IgD-negative memory B cell (primary cell): ENCODE results near the gene ZBED6. TPM values are rescaled to one million over a fixed set of nuclear protein-coding genes. Genes with fewer than 3 reads are reported as not detected.
"Not testable (repeated sequence)": the region's sequence is repeated elsewhere in the genome, so short reads cannot be mapped to it uniquely, and the experiment has no call there.

Source experiments
- H3K27ac Mint-ChIP-seq, 3 donors: one replicate each; pipeline ENCODE4 v1.8.0; 2020 to 2022; ENCODE audit warnings: mild to moderate bottlenecking in 3 of 3, mixed read lengths in 3 of 3, moderate library complexity in 1 of 3
- H3K27me3 Mint-ChIP-seq: one replicate; pipeline ENCODE4 v1.8.0; 2021; ENCODE audit warnings: mixed read lengths
- H3K36me3 Mint-ChIP-seq: one replicate; pipeline ENCODE4 v1.8.0; 2020; ENCODE audit warnings: mild to moderate bottlenecking, mixed read lengths
- H3K4me1 Mint-ChIP-seq, 3 donors: one replicate each; pipeline ENCODE4 v1.8.0; 2020 to 2022; ENCODE audit warnings: mixed read lengths in 3 of 3, mild to moderate bottlenecking in 1 of 3
- H3K4me3 Mint-ChIP-seq, 4 donors: one replicate each; pipeline ENCODE4 v1.8.0; 2020 to 2022; ENCODE audit warnings: mild to moderate bottlenecking in 4 of 4, mixed read lengths in 4 of 4, moderate library complexity in 3 of 4
- H3K9me3 Mint-ChIP-seq, 3 donors: one replicate each; pipeline ENCODE4 v1.8.0; 2020 to 2021; ENCODE audit warnings: mixed read lengths in 3 of 3, mild to moderate bottlenecking in 1 of 3
- polyA plus RNA-seq: library from polyadenylated mRNA; unstranded; fragments of 300-500 nt; fragmentation: Illumina TruSeq; gene quantifications from one replicate; pipeline ENCODE4 v1.2.3, GENCODE V29; 2021

Gene ZBED6, protein sequence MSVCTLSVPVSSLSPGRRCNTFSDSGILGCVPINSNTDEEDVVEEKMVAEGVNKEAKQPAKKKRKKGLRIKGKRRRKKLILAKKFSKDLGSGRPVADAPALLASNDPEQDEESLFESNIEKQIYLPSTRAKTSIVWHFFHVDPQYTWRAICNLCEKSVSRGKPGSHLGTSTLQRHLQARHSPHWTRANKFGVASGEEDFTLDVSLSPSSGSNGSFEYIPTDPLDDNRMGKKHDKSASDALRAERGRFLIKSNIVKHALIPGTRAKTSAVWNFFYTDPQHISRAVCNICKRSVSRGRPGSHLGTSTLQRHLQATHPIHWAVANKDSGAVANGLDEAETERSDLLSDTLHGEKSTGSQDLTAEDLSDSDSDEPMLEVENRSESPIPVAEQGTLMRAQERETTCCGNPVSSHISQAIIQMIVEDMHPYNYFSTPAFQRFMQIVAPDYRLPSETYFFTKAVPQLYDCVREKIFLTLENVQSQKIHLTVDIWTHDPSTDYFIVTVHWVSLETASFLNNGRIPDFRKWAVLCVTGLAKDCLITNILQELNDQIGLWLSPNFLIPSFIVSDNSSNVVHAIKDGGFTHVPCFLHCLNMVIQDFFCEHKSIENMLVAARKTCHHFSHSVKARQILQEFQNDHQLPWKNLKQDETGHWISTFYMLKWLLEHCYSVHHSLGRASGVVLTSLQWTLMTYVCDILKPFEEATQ (N-terminal part only)
- 1.2 TPM for polyA plus RNA-seq

DNA sequence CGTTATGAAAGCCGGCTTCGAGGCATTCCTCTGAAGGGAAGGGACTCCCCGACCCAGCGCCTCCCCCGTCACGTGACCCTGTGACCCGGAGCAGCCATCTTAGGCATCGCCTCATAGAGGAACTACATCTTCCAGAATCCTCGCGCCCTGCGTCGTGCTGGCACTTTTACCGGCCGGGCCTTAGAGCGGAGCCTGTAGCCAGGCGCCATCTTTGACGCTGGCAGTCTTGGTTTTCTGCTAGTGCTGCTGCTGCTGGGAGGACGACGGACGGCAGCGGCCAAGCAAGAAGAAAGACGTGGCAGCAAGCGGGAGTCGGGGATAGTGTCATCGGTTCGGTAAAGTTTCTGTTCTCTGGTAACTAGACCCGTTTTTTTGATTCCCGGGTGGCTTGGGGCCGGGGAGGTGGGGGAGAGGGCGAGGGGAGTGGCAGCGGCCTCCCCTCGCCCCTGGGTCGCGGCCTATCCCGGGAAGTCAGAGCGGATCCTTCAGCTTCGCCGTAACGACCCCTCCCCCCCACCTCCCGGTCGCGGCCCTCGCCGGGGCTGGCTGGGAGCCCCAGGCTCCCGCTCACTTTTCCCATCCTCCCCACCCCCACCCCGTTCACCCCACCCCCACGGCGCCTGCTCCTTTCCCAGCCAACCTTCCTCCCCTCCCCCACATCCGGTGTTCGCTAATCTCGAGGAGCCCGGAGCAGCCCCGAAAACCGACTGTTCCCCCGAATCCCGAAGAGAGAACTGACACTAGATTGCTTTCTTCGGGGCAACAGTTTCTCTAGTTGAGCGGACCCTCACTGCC lies at the start of gene ZBED6, which contains the start of gene ZC3H11A:
ZBED6 (plus strand) TSS at position 183 of the 795 bp plus-strand sequence. CDS start 1,900 bp downstream, outside the sequence.
ZC3H11A (plus strand) TSS at position 183 of the 795 bp plus-strand sequence. CDS start 21,448 bp downstream, outside the sequence.
- Mint-ChIP-seq H3K27ac (peak within 1 kb of the TSS; percentile 83 to 99 (median 98)), H3K4me3 (peak within 1 kb of the TSS; percentile 93 to 99 (median 98)), H3K27me3 (no peaks in the 10 kb centered on the region), H3K4me1 (peaks cover 27 to 38% (median 30%) of the 10 kb centered on the region in 3 donors), H3K36me3 (peaks cover 3% of the 10 kb centered on the region), H3K9me3 (no peaks in the 10 kb centered on the region)

DNA sequence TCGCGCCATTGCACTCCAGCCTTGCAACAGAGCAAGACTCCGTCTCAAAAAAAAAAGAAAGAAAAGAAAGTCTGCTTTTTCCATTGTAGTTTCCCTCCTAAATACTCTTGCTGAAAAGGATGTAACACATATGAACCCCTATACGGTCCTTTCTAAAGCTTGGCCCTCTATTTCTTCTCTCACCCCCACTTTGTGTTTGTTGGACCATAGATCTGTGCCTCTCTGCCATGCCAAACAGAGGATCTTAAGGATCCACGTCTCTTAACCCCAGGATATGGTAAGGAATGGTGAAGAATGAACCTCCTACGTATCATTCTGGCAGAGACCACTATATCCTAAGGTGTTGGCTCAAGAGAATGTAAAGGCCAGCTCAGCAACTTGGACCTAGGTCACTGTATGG lies 49.1 kb upstream of the ZBED6 start:
- H3K4me3 Mint-ChIP-seq, result no peak overlapping the region
- H3K36me3 Mint-ChIP-seq, result peaks cover 5% of the 10 kb centered on the region
- H3K4me1 Mint-ChIP-seq, result peaks cover 21 to 37% (median 32%) of the 10 kb centered on the region in 3 donors
- H3K27me3 Mint-ChIP-seq, result no peaks in the 10 kb centered on the region
- no peaks in the 10 kb centered on the region for H3K9me3 Mint-ChIP-seq
- peak overlapping the region in 1 of 3 donors; percentile 3 for H3K27ac Mint-ChIP-seq

DNA sequence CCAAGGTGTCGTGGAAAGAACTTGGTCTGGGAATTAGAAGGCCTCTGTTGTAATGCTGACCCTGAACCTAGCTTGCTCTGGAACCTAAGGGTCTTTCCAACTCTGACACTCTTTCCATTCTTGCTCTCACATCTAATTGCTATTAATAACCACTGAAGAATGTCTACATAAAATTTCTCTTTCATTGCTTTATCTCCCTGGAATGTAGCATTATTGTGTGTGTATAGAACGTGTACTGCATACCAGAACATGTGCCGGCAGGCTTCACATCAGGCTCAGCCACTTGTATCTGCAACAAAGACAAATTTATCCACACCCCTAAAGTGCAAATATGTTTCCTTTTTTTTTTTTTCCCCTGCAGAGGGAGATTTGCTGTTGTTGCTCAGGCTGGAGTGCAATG lies 44.4 kb upstream of the ZBED6 start:
- H3K36me3 Mint-ChIP-seq, result peaks cover 5% of the 10 kb centered on the region
- H3K27ac Mint-ChIP-seq, result peak overlapping the region in 1 of 3 donors; percentile 36
- H3K4me1 Mint-ChIP-seq, result peaks cover 26 to 38% (median 31%) of the 10 kb centered on the region in 3 donors
- H3K4me3 Mint-ChIP-seq, result peak overlapping the region in 1 of 4 donors; percentile 37
- no peaks in the 10 kb centered on the region for H3K9me3 Mint-ChIP-seq
- H3K27me3 Mint-ChIP-seq, result no peaks in the 10 kb centered on the region

DNA sequence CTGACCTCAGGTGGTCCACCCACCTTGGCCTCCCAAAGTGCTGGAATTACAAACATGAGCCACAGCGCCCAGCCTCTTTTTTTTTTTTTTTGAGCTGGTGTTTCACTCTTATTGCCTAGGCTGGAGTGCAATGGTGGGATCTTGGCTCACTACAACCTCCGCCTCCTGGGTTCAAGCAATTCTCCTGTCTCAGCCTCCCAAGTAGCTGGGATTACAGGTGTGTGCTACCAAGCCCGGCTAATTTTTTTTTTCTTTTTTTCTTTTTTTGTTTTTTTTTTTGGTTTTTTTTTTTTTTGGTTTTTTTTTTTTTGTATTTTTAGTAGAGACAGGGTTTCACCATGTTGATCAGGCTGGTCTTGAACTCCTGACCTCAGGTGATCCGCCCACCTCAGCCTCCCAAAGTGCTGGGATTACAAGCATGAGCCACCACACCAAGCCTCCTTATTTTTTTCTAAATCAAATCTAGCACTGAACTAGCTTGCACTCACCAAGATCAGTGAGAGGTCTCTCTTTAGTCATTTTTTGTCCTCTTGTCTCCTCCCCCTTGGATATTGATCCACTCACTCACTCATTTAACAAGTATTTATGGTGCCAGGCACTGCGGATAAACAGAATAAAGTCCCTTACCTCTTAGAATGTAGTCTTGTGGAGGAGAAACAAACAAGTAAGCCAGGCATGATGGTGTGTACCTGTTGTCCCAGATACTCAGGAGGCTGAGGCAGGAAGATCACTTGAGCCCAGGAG lies 43.6 kb upstream of the ZBED6 start:
- H3K4me3 Mint-ChIP-seq, H3K36me3 Mint-ChIP-seq, H3K27me3 Mint-ChIP-seq, H3K9me3 Mint-ChIP-seq: not testable (repeated sequence)
- peaks cover 23 to 41% (median 36%) of the 10 kb centered on the region in 3 donors for H3K4me1 Mint-ChIP-seq
- H3K27ac Mint-ChIP-seq, result peak overlapping the region in 1 of 3 donors; percentile 67

DNA sequence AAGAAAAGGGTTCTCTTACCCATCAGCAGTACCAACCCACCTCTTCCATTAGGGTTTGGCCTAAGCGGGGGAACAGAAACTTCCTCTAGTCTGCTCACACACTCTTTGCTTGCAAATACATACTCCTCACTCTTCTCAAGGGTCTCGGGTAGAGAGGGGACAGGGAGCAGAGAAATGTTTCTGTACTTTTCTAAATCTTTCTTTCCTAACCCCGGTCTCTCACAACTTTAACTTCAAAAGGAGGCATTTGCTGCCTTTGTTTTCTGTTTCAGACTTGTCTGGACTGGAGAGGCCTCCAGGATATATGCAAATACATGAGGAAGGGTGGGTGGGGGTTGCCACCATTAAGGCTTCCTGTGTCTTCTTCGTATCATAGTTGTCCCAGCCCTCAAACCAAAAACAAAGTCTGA lies 41.0 kb upstream of the ZBED6 start:
- Mint-ChIP-seq H3K36me3 (peaks cover 8% of the 10 kb centered on the region), H3K9me3 (no peaks in the 10 kb centered on the region), H3K4me1 (peaks cover 23 to 40% (median 37%) of the 10 kb centered on the region in 3 donors), H3K4me3 (peak overlapping the region; percentile 49 to 94 (median 80)), H3K27me3 (no peaks in the 10 kb centered on the region), H3K27ac (peak overlapping the region; percentile 97 to 99 (median 98))

DNA sequence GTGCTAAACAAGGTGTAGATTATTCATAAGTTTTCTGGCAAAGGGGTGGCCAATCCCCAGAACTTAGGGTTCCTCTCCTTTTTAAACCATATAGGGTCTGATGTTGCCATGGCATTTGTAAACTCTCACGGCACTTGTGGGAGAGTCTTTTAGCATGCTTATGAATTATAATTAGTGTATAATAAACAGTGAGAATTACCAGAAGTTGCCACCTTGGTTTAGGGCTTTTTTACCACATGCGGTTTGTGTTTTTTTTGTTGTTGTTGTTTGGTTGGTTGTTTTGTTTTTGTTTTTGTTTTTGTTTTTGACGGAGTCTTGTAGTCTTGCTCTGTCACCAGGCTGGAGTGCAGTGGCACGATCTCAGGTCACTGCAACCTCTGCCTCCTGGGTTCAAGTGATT lies 39.4 kb upstream of the ZBED6 start:
- Mint-ChIP-seq H3K27me3 (no peaks in the 10 kb centered on the region), H3K27ac (peak overlapping the region in 2 of 3 donors; percentile 83 to 91), H3K9me3 (no peaks in the 10 kb centered on the region), H3K4me3 (peak overlapping the region in 2 of 4 donors; percentile 50 to 66), H3K4me1 (peaks cover 23 to 38% (median 35%) of the 10 kb centered on the region in 3 donors), H3K36me3 (peaks cover 8% of the 10 kb centered on the region)

DNA sequence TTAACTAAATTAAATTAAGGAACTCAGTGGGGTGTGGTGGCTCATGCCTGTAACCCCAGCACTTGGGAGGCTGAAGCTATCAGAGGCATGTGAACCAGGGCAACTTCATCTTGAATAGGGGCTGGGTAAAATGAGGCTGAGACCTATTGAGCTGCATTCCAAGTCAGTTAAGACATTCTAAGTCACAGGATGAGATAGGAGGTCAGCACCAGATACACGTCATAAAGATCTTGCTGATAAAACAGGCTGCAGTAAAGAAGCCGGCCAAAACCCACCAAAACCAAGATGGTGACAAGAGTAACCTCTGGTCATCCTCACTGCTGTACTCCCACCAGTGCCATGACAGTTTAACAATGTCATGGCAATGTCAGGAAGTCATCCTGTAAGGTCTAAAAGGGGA lies 36.7 kb upstream of the ZBED6 start:
- not testable (repeated sequence) for H3K36me3 Mint-ChIP-seq, H3K27me3 Mint-ChIP-seq, H3K9me3 Mint-ChIP-seq
- Mint-ChIP-seq H3K27ac (peak overlapping the region in 1 of 3 donors; percentile 64), H3K4me3 (peak overlapping the region in 1 of 4 donors; percentile 63), H3K4me1 (peaks cover 14 to 35% (median 33%) of the 10 kb centered on the region in 3 donors)

DNA sequence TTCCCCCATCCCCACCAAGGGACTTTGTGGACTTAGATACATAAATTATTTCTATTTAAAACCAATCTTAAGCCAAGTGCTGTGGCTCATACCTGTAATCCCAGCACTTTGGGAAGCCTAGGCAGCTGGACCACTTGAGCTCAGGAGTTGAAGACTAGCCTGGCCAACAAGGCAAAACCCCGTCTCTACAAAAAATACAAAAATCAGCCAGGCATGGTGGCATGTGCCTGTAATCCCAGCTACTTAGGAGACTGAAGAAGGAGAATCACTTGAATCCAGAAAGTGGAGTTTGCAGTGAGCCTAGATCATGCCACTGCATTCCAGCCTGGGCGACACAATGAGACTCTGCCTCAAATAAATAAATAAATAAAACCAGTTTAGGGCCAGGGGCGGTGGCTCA lies 34.9 kb upstream of the ZBED6 start:
- peak overlapping the region in 1 of 4 donors; percentile 60 for H3K4me3 Mint-ChIP-seq
- H3K36me3 Mint-ChIP-seq, result peaks cover 5% of the 10 kb centered on the region
- H3K27ac Mint-ChIP-seq, result peak overlapping the region in 1 of 3 donors; percentile 46
- H3K4me1 Mint-ChIP-seq, result peaks cover 17 to 37% (median 32%) of the 10 kb centered on the region in 3 donors
- H3K27me3 Mint-ChIP-seq, result no peaks in the 10 kb centered on the region
- no peaks in the 10 kb centered on the region for H3K9me3 Mint-ChIP-seq

DNA sequence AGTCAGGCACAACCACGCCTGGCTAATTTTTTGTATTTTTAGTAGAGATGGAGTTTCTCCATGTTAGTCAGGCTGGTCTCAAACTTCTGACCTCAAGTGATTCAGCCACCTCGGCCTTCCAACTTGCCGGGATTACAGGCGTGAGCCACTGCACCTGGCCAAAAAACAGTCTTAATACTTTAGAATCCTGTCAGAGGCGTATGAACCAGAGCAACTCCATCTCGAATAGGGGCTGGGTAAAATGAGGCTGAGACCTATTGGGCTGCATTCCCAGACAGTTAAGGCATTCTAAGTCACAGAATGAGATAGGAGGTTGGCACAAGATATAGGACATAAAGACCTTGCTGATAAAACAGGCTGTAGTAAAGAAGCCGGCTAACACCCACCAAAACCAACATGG lies 33.5 kb upstream of the ZBED6 start:
- H3K9me3 Mint-ChIP-seq, H3K4me3 Mint-ChIP-seq, H3K36me3 Mint-ChIP-seq, H3K27me3 Mint-ChIP-seq: not testable (repeated sequence)
- Mint-ChIP-seq H3K4me1 (peaks cover 11 to 35% (median 25%) of the 10 kb centered on the region in 3 donors), H3K27ac (peak overlapping the region in 1 of 3 donors; percentile 72)

DNA sequence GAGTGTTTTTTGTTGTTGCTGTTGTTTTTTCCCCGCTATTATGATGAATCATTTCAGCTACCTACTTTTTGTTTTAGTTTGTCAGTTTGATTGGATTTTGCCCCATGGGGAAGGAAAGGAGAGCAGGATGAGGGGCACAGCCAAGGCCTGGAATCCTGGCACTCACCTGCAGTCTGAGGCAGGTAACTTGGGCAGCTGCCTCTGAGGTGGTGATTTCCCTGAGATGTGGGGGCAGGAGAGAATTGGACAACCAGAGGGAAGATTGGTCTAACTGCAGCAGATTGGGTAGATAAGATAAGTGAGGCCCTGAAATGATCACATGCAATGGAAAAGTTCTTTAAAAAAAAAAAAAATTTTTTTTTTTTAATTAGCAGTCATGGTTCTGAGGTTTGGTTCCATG lies 31.9 kb upstream of the ZBED6 start:
- peaks cover 3% of the 10 kb centered on the region for H3K27me3 Mint-ChIP-seq
- H3K36me3 Mint-ChIP-seq, result no peaks in the 10 kb centered on the region
- peak overlapping the region in 2 of 3 donors; percentile 66 to 98 for H3K27ac Mint-ChIP-seq
- peak overlapping the region in 2 of 4 donors; percentile 64 to 70 for H3K4me3 Mint-ChIP-seq
- peaks cover 11 to 44% (median 33%) of the 10 kb centered on the region in 3 donors for H3K4me1 Mint-ChIP-seq
- H3K9me3 Mint-ChIP-seq, result no peaks in the 10 kb centered on the region

DNA sequence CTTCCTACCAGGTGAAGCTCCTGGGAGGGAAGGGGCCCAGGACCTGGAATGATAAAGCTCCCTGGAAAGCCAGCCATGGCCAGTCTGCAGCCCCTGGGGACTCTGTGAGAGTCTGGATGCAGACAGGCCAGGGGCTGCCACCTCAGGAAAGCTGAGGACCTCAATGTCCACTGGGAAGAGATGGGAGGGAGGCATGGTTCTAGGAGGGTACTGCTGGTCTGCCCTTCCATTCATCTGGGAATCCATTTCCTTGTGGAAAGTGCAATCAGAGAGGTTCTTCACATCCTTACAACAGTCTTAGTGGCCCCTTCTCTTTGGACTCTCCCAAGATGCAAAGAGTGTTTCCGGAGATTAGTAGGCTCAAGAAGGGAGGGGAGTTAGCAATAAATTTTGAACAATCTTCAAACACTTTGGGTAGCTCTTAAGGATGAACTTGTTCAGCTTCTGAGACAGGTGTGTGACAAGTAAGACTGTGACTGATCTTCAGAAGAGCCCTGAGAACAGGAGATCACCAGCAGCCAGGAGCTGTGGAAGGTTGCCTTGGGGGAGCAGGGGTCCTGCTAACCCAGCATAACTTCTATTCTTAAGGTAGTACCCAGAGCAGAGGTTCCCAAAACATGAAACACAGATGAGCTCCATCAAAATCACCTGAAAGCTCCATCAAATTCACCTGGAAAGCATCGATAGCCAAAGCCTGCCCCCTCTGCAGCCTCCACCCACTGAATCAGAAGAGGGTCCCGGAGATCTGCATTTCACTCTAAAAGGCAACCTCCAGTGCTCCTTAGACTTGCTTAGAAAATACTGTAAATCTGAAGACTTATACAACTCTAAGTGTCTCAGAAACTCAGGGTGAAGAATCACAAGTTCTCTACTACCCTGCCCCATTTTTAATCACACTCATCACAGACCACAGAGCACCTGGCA lies 31.1 kb upstream of the ZBED6 start:
- peaks cover 11 to 50% (median 34%) of the 10 kb centered on the region in 3 donors for H3K4me1 Mint-ChIP-seq
- peak overlapping the region; percentile 93 to 97 (median 96) for H3K4me3 Mint-ChIP-seq
- peaks cover 3% of the 10 kb centered on the region for H3K27me3 Mint-ChIP-seq
- no peaks in the 10 kb centered on the region for H3K9me3 Mint-ChIP-seq
- H3K27ac Mint-ChIP-seq, result peak overlapping the region; percentile 66 to 98 (median 89)
- no peaks in the 10 kb centered on the region for H3K36me3 Mint-ChIP-seq

DNA sequence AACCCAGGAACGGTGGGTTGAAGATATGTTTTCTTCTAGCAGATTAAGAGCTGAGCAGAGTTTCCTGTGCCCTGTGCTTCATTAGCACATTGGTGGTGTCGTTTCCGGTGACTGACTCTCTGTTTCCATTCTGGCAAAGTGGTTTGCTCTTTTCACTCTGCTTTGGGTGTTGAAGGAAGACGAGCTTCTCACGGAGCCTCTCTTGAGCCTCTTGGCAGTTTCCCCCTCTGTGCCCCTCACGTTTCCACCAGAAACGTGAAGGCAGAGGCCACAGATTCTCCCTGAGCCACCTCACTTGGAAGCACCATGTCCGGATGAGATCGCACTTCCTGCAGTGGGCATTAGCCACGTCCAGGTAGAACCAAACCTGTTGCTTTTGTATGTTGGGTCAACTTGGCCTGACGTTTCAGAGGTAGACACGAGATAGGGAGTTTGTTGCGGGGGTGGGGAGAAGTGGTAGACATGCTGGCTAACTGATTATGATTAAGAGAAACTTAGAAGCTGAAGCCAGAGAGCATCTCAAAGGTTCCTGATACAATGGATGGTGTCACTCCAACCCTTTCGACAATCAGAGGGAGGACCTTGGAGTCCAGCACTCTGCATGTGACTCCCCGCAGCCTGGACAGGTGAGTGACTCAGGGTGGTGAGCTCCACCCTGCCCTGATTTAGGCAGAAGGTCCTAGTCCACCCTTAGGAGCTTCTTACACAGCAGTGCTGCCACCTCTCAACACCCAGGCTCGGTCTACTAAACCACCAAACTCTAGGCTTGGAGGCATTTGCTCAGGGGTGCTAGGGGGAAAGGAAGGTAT lies 30.2 kb upstream of the ZBED6 start, which contains the start of gene LAX1:
LAX1 (plus strand) TSS at position 155 of the 809 bp plus-strand sequence; CDS start at position 538, 383 bp downstream.
- H3K27me3 Mint-ChIP-seq, result peaks cover 3% of the 10 kb centered on the region
- H3K4me1 Mint-ChIP-seq, result peaks cover 11 to 46% (median 34%) of the 10 kb centered on the region in 3 donors
- peak within 1 kb of the TSS; percentile 66 to 98 (median 89) for H3K27ac Mint-ChIP-seq
- peak within 1 kb of the TSS; percentile 93 to 97 (median 96) for H3K4me3 Mint-ChIP-seq
- H3K9me3 Mint-ChIP-seq, result no peaks in the 10 kb centered on the region
- no peaks in the 10 kb centered on the region for H3K36me3 Mint-ChIP-seq
